Endodermal cell (in vitro differentiated cells): ENCODE data around the gene BYSL. TPM values are rescaled to one million over a fixed set of nuclear protein-coding genes. Genes with fewer than 3 reads are reported as not detected.

Experiments
- DNase-seq: peaks from one replicate; pipeline ENCODE4 v3.0.0-alpha.2; 2017
- H3K27ac ChIP-seq: 2 replicates; pipeline ENCODE4 v1.5.1; 2013; ENCODE audit warnings: mild to moderate bottlenecking, low read depth, low read length, moderate library complexity
- H3K27me3 ChIP-seq: 2 replicates; pipeline ENCODE4 v1.6.1; 2013; ENCODE audit warnings: mild to moderate bottlenecking, low read length, moderate library complexity; ENCODE audit not compliant: insufficient read depth, control insufficient read depth, poor library complexity, severe bottlenecking
- H3K36me3 ChIP-seq: 2 replicates; pipeline ENCODE4 v1.7.0; 2013; ENCODE audit warnings: mild to moderate bottlenecking, low read length, moderate library complexity; ENCODE audit not compliant: control insufficient read depth, insufficient read depth
- H3K4me1 ChIP-seq: one replicate; pipeline ENCODE4 v1.7.0; 2013; ENCODE audit warnings: low read length; ENCODE audit not compliant: control insufficient read depth, insufficient read depth
- H3K4me3 ChIP-seq: 2 replicates; pipeline ENCODE4 v1.5.1; 2013; ENCODE audit warnings: mild to moderate bottlenecking, low read length, moderate library complexity
- H3K9ac ChIP-seq: 2 replicates; pipeline ENCODE4 v1.6.1; 2013; ENCODE audit warnings: mild to moderate bottlenecking, low read length, moderate library complexity; ENCODE audit not compliant: poor library complexity, severe bottlenecking; ENCODE audit errors: extremely low read depth
- H3K9me3 ChIP-seq: 2 replicates; pipeline ENCODE4 v1.6.1; 2013; ENCODE audit warnings: mild to moderate bottlenecking, low read length, moderate library complexity; ENCODE audit not compliant: control insufficient read depth
- H3K27ac Mint-ChIP-seq: 2 replicates; pipeline ENCODE4 v1.8.0; 2020; ENCODE audit warnings: mixed read lengths
- H3K27me3 Mint-ChIP-seq: 2 replicates; pipeline ENCODE4 v1.8.0; 2021; ENCODE audit warnings: mild to moderate bottlenecking, mixed read lengths; ENCODE audit not compliant: insufficient read depth
- H3K36me3 Mint-ChIP-seq: 2 replicates; pipeline ENCODE4 v1.8.0; 2020; ENCODE audit warnings: low read depth, mixed read lengths
- H3K4me1 Mint-ChIP-seq: 2 replicates; pipeline ENCODE4 v1.8.0; 2020; ENCODE audit warnings: mixed read lengths
- H3K4me3 Mint-ChIP-seq: 2 replicates; pipeline ENCODE4 v1.8.0; 2020; ENCODE audit warnings: mild to moderate bottlenecking, moderate library complexity, mixed read lengths
- H3K9me3 Mint-ChIP-seq: 2 replicates; pipeline ENCODE4 v1.8.0; 2020; ENCODE audit warnings: mild to moderate bottlenecking, mixed read lengths
- CTCF ChIP-seq: fragments of 200-600 bp; sonication (generic); conservative IDR thresholded peaks from 2 replicates; pipeline ENCODE4 v1.5.0; 2021; ENCODE audit warnings: antibody characterized with exemption, mild to moderate bottlenecking
- WGBS, 2 experiments: methylation state at CpG; one replicate each; pipeline versions ENCODE4 v1.1.5 to v1.1.7; 2013; ENCODE audit warnings: missing lambda C conversion rate in 2 of 2, mixed read lengths in 1 of 2; ENCODE audit not compliant: insufficient coverage in 1 of 2, insufficient read length in 1 of 2; 5-methylcytosine and 5-hydroxymethylcytosine counted together
- total RNA-seq, 2 donors: library from RNA; stranded (reverse); fragmentation: NEBNext Ultra II Directional in 1 of 2; extraction: Animal tissue kit (Norgen Biotek cat#: 25700) in 1 of 2; gene quantifications; 2 replicates in 1 of 2; 3 replicates in 1 of 2; pipeline ENCODE4 v1.2.1, GENCODE V29; 2021

BYSL gene
- total RNA-seq, 2 donors from 2014 or later: 29.4 to 36.3 TPM

- Histone ChIP-seq H3K36me3 (no peaks in the 10 kb centered on the region), H3K9ac (no peak overlapping the region), H3K4me1 (no peaks in the 10 kb centered on the region), H3K27ac (no peak overlapping the region), H3K9me3 (no peaks in the 10 kb centered on the region), H3K4me3 (no peak overlapping the region), H3K27me3 (no peaks in the 10 kb centered on the region)
- H3K9me3 Mint-ChIP-seq: no peaks in the 10 kb centered on the region
- H3K4me3 Mint-ChIP-seq: no peak overlapping the region
- no peak for DNase-seq
- peaks cover 17% of the 10 kb centered on the region for H3K4me1 Mint-ChIP-seq
- WGBS, 2 experiments: 88 to 100% methylated on average over 1 to 4 of the region's 4 CpGs
- H3K27ac Mint-ChIP-seq: no peak overlapping the region
- H3K36me3 Mint-ChIP-seq: no peaks in the 10 kb centered on the region
- no peaks in the 10 kb centered on the region for H3K27me3 Mint-ChIP-seq
- TF ChIP-seq CTCF: no peak
These were observed 49.1 kb downstream of the BYSL start for GRCh38 chr6:41970436-41970846.

- H3K27me3 Mint-ChIP-seq: no peaks in the 10 kb centered on the region
- H3K36me3 Mint-ChIP-seq: no peaks in the 10 kb centered on the region
- no peaks in the 10 kb centered on the region for H3K4me1 ChIP-seq
- no peak for DNase-seq
- H3K9me3 ChIP-seq: no peaks in the 10 kb centered on the region
- WGBS, 2 experiments: 95 to 100% methylated on average over 1 to 2 of the region's 2 CpGs
- no peaks in the 10 kb centered on the region for H3K9me3 Mint-ChIP-seq
- H3K27ac Mint-ChIP-seq: no peak overlapping the region
- H3K27me3 ChIP-seq: no peaks in the 10 kb centered on the region
- no peak overlapping the region for H3K9ac ChIP-seq
- H3K4me3 Mint-ChIP-seq: no peak overlapping the region
- H3K27ac ChIP-seq: no peak overlapping the region
- H3K4me3 ChIP-seq: no peak overlapping the region
- TF ChIP-seq CTCF: no peak
- peaks cover 4% of the 10 kb centered on the region for H3K4me1 Mint-ChIP-seq
- H3K36me3 ChIP-seq: no peaks in the 10 kb centered on the region
These were observed 51.5 kb downstream of the BYSL start for GRCh38 chr6:41972826-41973225.

GRCh38 chr6:41974281-41974825 lies 53.1 kb downstream of the BYSL start:
- H3K27ac Mint-ChIP-seq: no peak overlapping the region
- Histone ChIP-seq H3K9ac (no peak overlapping the region), H3K36me3 (no peaks in the 10 kb centered on the region), H3K4me1 (no peaks in the 10 kb centered on the region), H3K27me3 (no peaks in the 10 kb centered on the region), H3K4me3 (no peak overlapping the region), H3K9me3 (no peaks in the 10 kb centered on the region), H3K27ac (no peak overlapping the region)
- no peak for TF ChIP-seq CTCF
- no peak overlapping the region for H3K4me3 Mint-ChIP-seq
- no peaks in the 10 kb centered on the region for H3K9me3 Mint-ChIP-seq
- no peaks in the 10 kb centered on the region for H3K27me3 Mint-ChIP-seq
- H3K36me3 Mint-ChIP-seq: no peaks in the 10 kb centered on the region
- no peak for DNase-seq
- 92 to 100% methylated on average over 3 to 5 of the region's 5 CpGs for WGBS, 2 experiments
- H3K4me1 Mint-ChIP-seq: peaks cover 4% of the 10 kb centered on the region
